Astrocyte (in vitro differentiated cells and primary cell): ENCODE results near the gene SULT1A3. TPM values are rescaled to one million over a fixed set of nuclear protein-coding genes. Genes with fewer than 3 reads are reported as not detected.
"Not testable (repeated sequence)": the region's sequence is repeated elsewhere in the genome, so short reads cannot be mapped to it uniquely, and the experiment has no call there.

ENCODE experiments used
- DNase-seq: peaks from one replicate; pipeline ENCODE4 v3.0.0-alpha.2; 2010; ENCODE audit warnings: low read depth
- FAIRE-seq: peaks from 2 replicates; lab custom pipeline; 2011; peaks lifted over from hg19 to GRCh38; lab: Jason Lieb, UNC
- H2AFZ ChIP-seq: 2 replicates; pipeline ENCODE4 v1.6.0; 2012; ENCODE audit warnings: low read depth, low read length, inconsistent platforms
- H3K27ac ChIP-seq: 2 replicates; pipeline ENCODE4 v1.5.1; 2011; ENCODE audit warnings: low read depth, low read length, inconsistent platforms
- H3K27me3 ChIP-seq: 2 replicates; pipeline ENCODE4 v1.6.0; 2011; ENCODE audit warnings: low read length, inconsistent platforms; ENCODE audit not compliant: insufficient read depth
- H3K36me3 ChIP-seq: 2 replicates; pipeline ENCODE4 v1.5.1; 2011; ENCODE audit warnings: low read length, inconsistent platforms; ENCODE audit not compliant: insufficient read depth
- H3K4me1 ChIP-seq: 2 replicates; pipeline ENCODE4 v1.5.1; 2011; ENCODE audit warnings: low read length, inconsistent platforms; ENCODE audit not compliant: insufficient read depth
- H3K4me2 ChIP-seq: 2 replicates; pipeline ENCODE4 v1.6.0; 2012; ENCODE audit warnings: low read length, inconsistent platforms
- H3K4me3 ChIP-seq: 2 replicates; pipeline ENCODE4 v1.5.1; 2011; ENCODE audit warnings: low read depth, mild to moderate bottlenecking, low read length, inconsistent platforms; ENCODE audit not compliant: insufficient read depth
- H3K79me2 ChIP-seq: 2 replicates; pipeline ENCODE4 v1.6.0; 2012; ENCODE audit warnings: mild to moderate bottlenecking, low read length, inconsistent platforms; ENCODE audit not compliant: insufficient read depth
- H3K9ac ChIP-seq: 2 replicates; pipeline ENCODE4 v1.6.0; 2012; ENCODE audit warnings: mild to moderate bottlenecking, low read length, inconsistent platforms
- H3K9me3 ChIP-seq: 2 replicates; pipeline ENCODE4 v1.5.1; 2012; ENCODE audit warnings: low read depth, mild to moderate bottlenecking, low read length, inconsistent platforms; ENCODE audit not compliant: insufficient read depth
- H4K20me1 ChIP-seq: 2 replicates; pipeline ENCODE4 v1.6.0; 2012; ENCODE audit warnings: low read length, inconsistent platforms; ENCODE audit not compliant: insufficient read depth
- H3K27ac Mint-ChIP-seq: one replicate; pipeline ENCODE4 v1.8.0; 2021; ENCODE audit warnings: mild to moderate bottlenecking, mixed read lengths; ENCODE audit not compliant: unreplicated experiment
- H3K27me3 Mint-ChIP-seq: one replicate; pipeline ENCODE4 v1.8.0; 2021; ENCODE audit warnings: low read depth, mixed read lengths; ENCODE audit not compliant: unreplicated experiment
- H3K36me3 Mint-ChIP-seq: one replicate; pipeline ENCODE4 v1.8.0; 2021; ENCODE audit warnings: low read depth, mixed read lengths; ENCODE audit not compliant: unreplicated experiment
- H3K4me1 Mint-ChIP-seq: one replicate; pipeline ENCODE4 v1.8.0; 2021; ENCODE audit warnings: low read depth, mixed read lengths; ENCODE audit not compliant: unreplicated experiment
- H3K4me3 Mint-ChIP-seq: one replicate; pipeline ENCODE4 v1.8.0; 2021; ENCODE audit warnings: mild to moderate bottlenecking, moderate library complexity, mixed read lengths; ENCODE audit not compliant: unreplicated experiment
- H3K9me3 Mint-ChIP-seq: one replicate; pipeline ENCODE4 v1.8.0; 2021; ENCODE audit warnings: mild to moderate bottlenecking, mixed read lengths; ENCODE audit not compliant: unreplicated experiment
- CTCF ChIP-seq: IDR thresholded peaks from 2 replicates; pipeline ENCODE4 v1.5.1; 2011; ENCODE audit warnings: low read depth, mild to moderate bottlenecking, inconsistent platforms, low read length, moderate library complexity; ENCODE audit not compliant: insufficient read depth
- EZH2 ChIP-seq: IDR thresholded peaks from 2 replicates; pipeline ENCODE4 v1.6.1; 2012; ENCODE audit warnings: mild to moderate bottlenecking, low read length, inconsistent platforms; ENCODE audit not compliant: insufficient read depth
- total RNA-seq: library from RNA; stranded (reverse); gene quantifications from 2 replicates; pipeline ENCODE4 v1.2.1, GENCODE V29; 2021

Gene SULT1A3
- total RNA-seq, 1 donor from 2014 or later, result 8.6 TPM

GRCh38 chr16:30173054-30173453, 26.0 kb upstream of the SULT1A3 start:
- Histone ChIP-seq H3K27me3 (no peaks in the 10 kb centered on the region), H3K4me2 (no peak overlapping the region), H3K27ac (no peak overlapping the region), H3K4me1 (no peaks in the 10 kb centered on the region), H3K4me3 (no peak overlapping the region), H4K20me1 (no peaks in the 10 kb centered on the region), H2AFZ (no peak overlapping the region), H3K36me3 (no peaks in the 10 kb centered on the region), H3K9me3 (no peaks in the 10 kb centered on the region), H3K9ac (no peak overlapping the region), H3K79me2 (no peaks in the 10 kb centered on the region)
- no peak for DNase-seq
- H3K36me3 Mint-ChIP-seq, result no peaks in the 10 kb centered on the region
- no peak for TF ChIP-seq CTCF
- no peak for TF ChIP-seq EZH2
- no peak overlapping the region for H3K4me3 Mint-ChIP-seq
- no peaks in the 10 kb centered on the region for H3K9me3 Mint-ChIP-seq
- H3K27ac Mint-ChIP-seq, result no peak overlapping the region
- FAIRE-seq, result no peak
- no peaks in the 10 kb centered on the region for H3K4me1 Mint-ChIP-seq
- peaks cover 3% of the 10 kb centered on the region for H3K27me3 Mint-ChIP-seq

DNA sequence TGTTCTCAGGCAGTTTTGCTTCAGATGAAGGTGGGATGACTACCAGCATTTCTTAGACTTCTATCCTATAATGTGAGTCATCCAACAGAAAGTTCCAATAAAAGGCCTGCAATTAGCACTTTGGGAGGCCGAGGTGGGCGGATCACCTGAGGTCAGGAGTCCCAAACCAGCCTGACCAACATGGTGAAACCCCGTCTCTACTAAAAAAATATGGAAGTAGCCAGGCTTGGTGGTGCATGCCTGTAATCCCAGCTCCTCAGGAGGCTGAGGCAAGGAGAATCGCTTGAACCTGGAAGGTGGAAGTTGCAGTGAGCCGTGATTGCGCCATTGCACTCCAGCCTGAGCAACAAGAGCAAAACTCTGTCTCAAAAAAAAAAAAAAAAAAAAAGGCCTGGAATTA, 22.2 kb upstream of the SULT1A3 start:
- H3K27ac ChIP-seq, H3K36me3 Mint-ChIP-seq, H3K27me3 ChIP-seq, H2AFZ ChIP-seq, H3K27ac Mint-ChIP-seq, H3K4me1 Mint-ChIP-seq, H3K4me3 ChIP-seq, FAIRE-seq, H4K20me1 ChIP-seq, H3K4me2 ChIP-seq, H3K36me3 ChIP-seq, H3K9me3 Mint-ChIP-seq, H3K9me3 ChIP-seq, H3K4me1 ChIP-seq, H3K27me3 Mint-ChIP-seq, DNase-seq, H3K9ac ChIP-seq, H3K79me2 ChIP-seq: not testable (repeated sequence)
- H3K4me3 Mint-ChIP-seq, result peak overlapping the region; percentile 40

DNA sequence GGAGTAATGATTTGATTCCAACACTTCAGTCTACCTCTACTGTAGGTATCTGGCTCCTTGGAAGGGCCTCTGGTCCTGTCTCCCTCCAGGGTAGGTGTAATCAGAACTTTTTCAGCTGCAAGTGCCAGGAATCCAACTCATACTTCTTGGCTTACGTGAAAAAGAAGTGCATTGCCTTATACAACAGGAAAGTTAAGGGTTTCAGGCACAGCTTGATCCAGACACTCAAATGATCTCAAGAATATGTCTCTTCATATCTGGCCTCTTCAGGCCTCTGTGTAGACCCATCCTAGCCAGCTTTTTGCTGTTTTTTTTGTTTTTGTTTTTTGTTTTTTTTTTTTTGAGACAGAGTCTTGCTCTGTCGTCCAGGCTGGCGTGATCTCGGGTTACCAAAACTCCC, 19.9 kb upstream of the SULT1A3 start:
- Mint-ChIP-seq H3K36me3 (no peaks in the 10 kb centered on the region), H3K4me1 (no peaks in the 10 kb centered on the region), H3K27me3 (peaks cover 16% of the 10 kb centered on the region), H3K9me3 (no peaks in the 10 kb centered on the region), H3K27ac (no peak overlapping the region), H3K4me3 (no peak overlapping the region)
- H4K20me1 ChIP-seq, result no peaks in the 10 kb centered on the region
- H3K4me1 ChIP-seq, result peaks cover 6% of the 10 kb centered on the region
- DNase-seq (no peak), FAIRE-seq (no peak)
- H3K9me3 ChIP-seq, result no peaks in the 10 kb centered on the region
- H2AFZ ChIP-seq, result no peak overlapping the region
- no peak overlapping the region for H3K27ac ChIP-seq
- no peaks in the 10 kb centered on the region for H3K36me3 ChIP-seq
- H3K4me2 ChIP-seq, result no peak overlapping the region
- H3K79me2 ChIP-seq, result no peaks in the 10 kb centered on the region
- H3K4me3 ChIP-seq, result no peak overlapping the region
- no peak for TF ChIP-seq CTCF
- TF ChIP-seq EZH2, result no peak
- H3K27me3 ChIP-seq, result no peaks in the 10 kb centered on the region
- H3K9ac ChIP-seq, result no peak overlapping the region
